HCT116 (cell line): ENCODE measurements around the gene ZNF417. TPM values are rescaled to one million over a fixed set of nuclear protein-coding genes. Genes with fewer than 3 reads are reported as not detected.

ENCODE experiments used
- ATAC-seq: fragments of 200-7000 bp; cut with Tn5 transposase; 2 replicates; pipeline ENCODE4 v1.9.1; 2020; ENCODE audit warnings: mild to moderate bottlenecking, moderate library complexity
- BruUV-seq: library from RNA; stranded (reverse); fragments of 400-500 nt; replicated peaks from 2 replicates; lab custom pipeline; 2021; lab: Mats Ljungman, UMichigan
- CTCF ChIA-PET: fragments of 300-600 bp; sonication (Branson Sonifier 250); formaldehyde crosslinking; loops from one replicate; lab custom pipeline; 2021; ENCODE audit warnings: antibody characterized with exemption; lab: Charles Lee
- POLR2A ChIA-PET: fragments of 300-600, 350-600 bp; sonication (Branson Sonifier 250); formaldehyde crosslinking; loops from one replicate; lab custom pipeline; 2021; ENCODE audit warnings: antibody characterized with exemption; lab: Charles Lee
- RAD21 ChIA-PET, 2 experiments: fragments of 300-600 bp; sonication (Branson Sonifier 250); formaldehyde crosslinking; loops; one replicate each; lab custom pipeline; 2023; ENCODE audit warnings: low total read pairs in 2 of 2; ENCODE audit not compliant: uncharacterized antibody in 2 of 2, unreplicated experiment in 2 of 2, low non-redundant PET in 1 of 2; lab: Charles Lee
- DNase-seq: peaks from one replicate; pipeline ENCODE4 v3.0.0-alpha.2; 2010; ENCODE audit warnings: low read depth, low spot score
- H2AFZ ChIP-seq: fragments of 200-600 bp; shearing (Covaris generic), sonication (generic); 2 replicates; pipeline ENCODE4 v1.6.1; 2017; ENCODE audit warnings: low read depth, mixed run types, mixed read lengths, antibody characterized with exemption, low read length; ENCODE audit not compliant: poor library complexity, severe bottlenecking
- H3K27ac ChIP-seq: 2 replicates; pipeline ENCODE4 v1.5.1; 2012; ENCODE audit warnings: low read depth, low read length
- H3K27me3 ChIP-seq: fragments of 200-600 bp; sonication (generic); 2 replicates; pipeline ENCODE4 v1.6.1; 2016; ENCODE audit warnings: mixed run types, low read length, mixed read lengths; ENCODE audit not compliant: insufficient read depth
- H3K36me3 ChIP-seq, 2 experiments: fragments of 200-500 bp in 1 of 2; fragments of 200-600 bp in 1 of 2; sonication (Bioruptor generic) in 1 of 2; sonication (generic) in 1 of 2; 2 replicates each; pipeline versions ENCODE4 v1.5.1 to v1.6.1; 2014 to 2016; ENCODE audit warnings: low read length in 2 of 2, inconsistent platforms in 1 of 2, mixed read lengths in 1 of 2, mixed run types in 1 of 2; ENCODE audit not compliant: insufficient read depth in 2 of 2, control insufficient read depth in 1 of 2
- H3K4me1 ChIP-seq, 2 experiments: fragments of 200-600 bp in 1 of 2; sonication (generic) in 1 of 2; 2 replicates each; pipeline versions ENCODE4 v1.5.1 to v1.6.1; 2012 to 2017; ENCODE audit warnings: low read length in 2 of 2, inconsistent platforms in 1 of 2, mild to moderate bottlenecking in 1 of 2, mixed read lengths in 1 of 2, mixed run types in 1 of 2, moderate library complexity in 1 of 2; ENCODE audit not compliant: insufficient read depth in 2 of 2, control insufficient read depth in 1 of 2
- H3K4me2 ChIP-seq: fragments of 200-600 bp; sonication (generic); 2 replicates; pipeline ENCODE4 v1.6.1; 2017; ENCODE audit warnings: mixed run types, low read length, mixed read lengths
- H3K4me3 ChIP-seq, 2 experiments: fragments of 200-600 bp in 1 of 2; sonication (generic) in 1 of 2; replicated peaks in 1 of 2; 2 replicates each; pipeline ENCODE4 v1.5.1; 2011 to 2016; ENCODE audit warnings: low read length in 2 of 2, control low read depth in 1 of 2, low read depth in 1 of 2, mild to moderate bottlenecking in 1 of 2, mixed read lengths in 1 of 2, mixed run types in 1 of 2
- H3K79me2 ChIP-seq: fragments of 200-600 bp; sonication (generic); 2 replicates; pipeline ENCODE4 v1.6.1; 2017; ENCODE audit warnings: mild to moderate bottlenecking, mixed run types, low read length, moderate library complexity, mixed read lengths; ENCODE audit not compliant: insufficient read depth
- H3K9ac ChIP-seq: fragments of 200-600 bp; sonication (generic); 2 replicates; pipeline ENCODE4 v1.6.1; 2016; ENCODE audit warnings: low read length, mixed read lengths
- H3K9me2 ChIP-seq: fragments of 200-600 bp; sonication (generic), shearing (Covaris generic); 2 replicates; pipeline ENCODE4 v1.6.1; 2017; ENCODE audit warnings: mixed run types, mild to moderate bottlenecking, moderate library complexity; ENCODE audit not compliant: insufficient read depth
- H3K9me3 ChIP-seq, 2 experiments: fragments of 200-500 bp in 1 of 2; fragments of 200-600 bp in 1 of 2; sonication (Bioruptor generic) in 1 of 2; sonication (generic) in 1 of 2; 2 replicates each; pipeline ENCODE4 v1.6.1; 2014 to 2017; ENCODE audit warnings: low read length in 2 of 2, mixed read lengths in 2 of 2, inconsistent platforms in 1 of 2, low read depth in 1 of 2, mild to moderate bottlenecking in 1 of 2, mixed run types in 1 of 2, moderate library complexity in 1 of 2; ENCODE audit not compliant: control insufficient read depth in 1 of 2, insufficient read depth in 1 of 2
- H4K20me1 ChIP-seq: fragments of 200-600 bp; sonication (generic), shearing (Covaris generic); 2 replicates; pipeline ENCODE4 v1.6.1; 2017; ENCODE audit warnings: mixed run types, mild to moderate bottlenecking, moderate library complexity; ENCODE audit not compliant: insufficient read depth
- EGR1 ChIP-seq: IDR thresholded peaks from 2 replicates; pipeline ENCODE4 v1.6.1; 2012; ENCODE audit warnings: low read depth
- ELF1 ChIP-seq: IDR thresholded peaks from 2 replicates; pipeline ENCODE4 v1.6.1; 2012; ENCODE audit warnings: low read depth, borderline replicate concordance
- JUND ChIP-seq: IDR thresholded peaks from 2 replicates; pipeline ENCODE4 v1.6.1; 2012
- RAD21 ChIP-seq: IDR thresholded peaks from 2 replicates; pipeline ENCODE4 v1.6.1; 2012; ENCODE audit warnings: low read depth, mild to moderate bottlenecking
- SIN3A ChIP-seq: IDR thresholded peaks from 2 replicates; pipeline ENCODE4 v1.6.1; 2012; ENCODE audit warnings: low read depth
- SP1 ChIP-seq: IDR thresholded peaks from 2 replicates; pipeline ENCODE4 v1.6.1; 2012; ENCODE audit warnings: low read depth
- SRF ChIP-seq: IDR thresholded peaks from 2 replicates; pipeline ENCODE4 v1.6.1; 2012; ENCODE audit warnings: low read depth
- intact Hi-C: fragments of 100-400 bp; cut with micrococcal nuclease; formaldehyde crosslinking; loops from 2 replicates; pipeline ENCODE4 v1.10.0; 2022
- total RNA-seq: library from RNA; stranded (reverse); gene quantifications from one replicate; pipeline ENCODE4 v1.2.1, GENCODE V29; 2021; ENCODE audit not compliant: unreplicated experiment
- TF ChIP-seq, protein P1 (sequence below): IDR thresholded peaks from 2 replicates; pipeline ENCODE4 v1.6.1; 2012; ENCODE audit warnings: low read depth

Gene ZNF417
- total RNA-seq, 1 experiment from 2014 or later = 6.8 TPM

DNA sequence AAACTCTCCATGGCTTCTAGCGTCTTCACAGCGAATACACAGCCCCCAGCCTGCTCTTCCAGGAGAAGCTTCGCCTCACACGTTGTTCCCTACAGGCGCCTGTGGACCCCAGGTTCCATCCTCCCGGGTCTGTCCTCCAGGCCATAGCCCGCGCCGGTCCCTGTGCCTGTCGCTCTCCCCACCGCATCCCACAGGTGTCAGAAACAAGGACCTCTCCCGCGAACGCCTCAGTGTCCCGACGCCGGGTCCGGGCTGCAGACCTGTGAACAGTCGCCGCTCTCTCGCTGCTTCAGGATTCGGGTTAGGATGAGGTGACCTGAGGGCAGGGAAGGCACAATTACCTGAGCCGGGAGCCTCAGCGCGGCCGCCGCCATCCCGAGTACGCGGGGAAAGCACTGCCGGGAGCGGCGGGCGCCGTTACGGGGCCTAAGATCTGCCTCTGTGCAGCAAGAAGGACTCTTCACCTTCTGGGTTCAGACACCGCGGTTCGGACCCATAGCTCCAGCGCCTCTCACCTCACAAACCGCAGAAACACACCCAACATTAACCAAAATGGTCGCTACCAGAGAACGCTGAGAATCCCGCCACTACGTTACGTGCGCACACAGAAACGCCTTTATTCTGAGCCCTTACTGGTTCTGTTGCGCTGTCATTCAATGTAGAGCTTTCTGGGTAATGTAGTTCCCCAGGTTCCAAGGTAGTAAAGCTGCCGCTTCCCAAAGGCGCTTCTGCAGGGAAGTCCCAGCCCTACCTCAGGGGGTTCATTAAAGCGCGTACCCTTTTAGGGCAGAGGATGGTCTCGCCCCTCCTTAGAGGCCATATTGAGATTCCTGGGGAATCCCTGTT is 18.7 kb upstream of the ZNF417 start, which contains the start of gene ZNF418:
Gene ZNF418 (minus strand): TSS at position 583 of the 846 bp plus-strand sequence. CDS start 1,580 bp downstream, outside the sequence.
- no peak for TF ChIP-seq JUND
- TF ChIP-seq SP1 = no peak
- TF ChIP-seq RAD21 = no peak
- no peak for TF ChIP-seq ELF1
- TF ChIP-seq, protein P1, sequence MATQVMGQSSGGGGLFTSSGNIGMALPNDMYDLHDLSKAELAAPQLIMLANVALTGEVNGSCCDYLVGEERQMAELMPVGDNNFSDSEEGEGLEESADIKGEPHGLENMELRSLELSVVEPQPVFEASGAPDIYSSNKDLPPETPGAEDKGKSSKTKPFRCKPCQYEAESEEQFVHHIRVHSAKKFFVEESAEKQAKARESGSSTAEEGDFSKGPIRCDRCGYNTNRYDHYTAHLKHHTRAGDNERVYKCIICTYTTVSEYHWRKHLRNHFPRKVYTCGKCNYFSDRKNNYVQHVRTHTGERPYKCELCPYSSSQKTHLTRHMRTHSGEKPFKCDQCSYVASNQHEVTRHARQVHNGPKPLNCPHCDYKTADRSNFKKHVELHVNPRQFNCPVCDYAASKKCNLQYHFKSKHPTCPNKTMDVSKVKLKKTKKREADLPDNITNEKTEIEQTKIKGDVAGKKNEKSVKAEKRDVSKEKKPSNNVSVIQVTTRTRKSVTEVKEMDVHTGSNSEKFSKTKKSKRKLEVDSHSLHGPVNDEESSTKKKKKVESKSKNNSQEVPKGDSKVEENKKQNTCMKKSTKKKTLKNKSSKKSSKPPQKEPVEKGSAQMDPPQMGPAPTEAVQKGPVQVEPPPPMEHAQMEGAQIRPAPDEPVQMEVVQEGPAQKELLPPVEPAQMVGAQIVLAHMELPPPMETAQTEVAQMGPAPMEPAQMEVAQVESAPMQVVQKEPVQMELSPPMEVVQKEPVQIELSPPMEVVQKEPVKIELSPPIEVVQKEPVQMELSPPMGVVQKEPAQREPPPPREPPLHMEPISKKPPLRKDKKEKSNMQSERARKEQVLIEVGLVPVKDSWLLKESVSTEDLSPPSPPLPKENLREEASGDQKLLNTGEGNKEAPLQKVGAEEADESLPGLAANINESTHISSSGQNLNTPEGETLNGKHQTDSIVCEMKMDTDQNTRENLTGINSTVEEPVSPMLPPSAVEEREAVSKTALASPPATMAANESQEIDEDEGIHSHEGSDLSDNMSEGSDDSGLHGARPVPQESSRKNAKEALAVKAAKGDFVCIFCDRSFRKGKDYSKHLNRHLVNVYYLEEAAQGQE = no peak
- no peak for TF ChIP-seq SRF
- TF ChIP-seq SIN3A = no peak
- TF ChIP-seq EGR1 = no peak
- no peaks in the 10 kb centered on the region for H3K4me1 ChIP-seq
- DNase-seq (no peak), ATAC-seq (no peak)
- H3K9me3 ChIP-seq = peaks cover 0 to 13% of the 10 kb centered on the region in 2 experiments; a peak in 2 of 4 replicates
- H3K27ac ChIP-seq = no peak within 1 kb of the TSS
- CTCF ChIA-PET = no interaction called here
- POLR2A ChIA-PET = no interaction called here
- RAD21 ChIA-PET = no interaction called here
- H4K20me1 ChIP-seq = no peaks in the 10 kb centered on the region
- H3K27me3 ChIP-seq = no peaks in the 10 kb centered on the region
- no peak within 1 kb of the TSS for H3K4me2 ChIP-seq
- H2AFZ ChIP-seq = no peak within 1 kb of the TSS
- H3K36me3 ChIP-seq = no peaks in the 10 kb centered on the region
- no peak within 1 kb of the TSS for H3K9ac ChIP-seq
- intact Hi-C loops = no loop called here
- H3K4me3 ChIP-seq = no peak within 1 kb of the TSS
- H3K9me2 ChIP-seq = no peaks in the 10 kb centered on the region
- BruUV-seq = no TSS peak
- no peaks in the 10 kb centered on the region for H3K79me2 ChIP-seq
